CD4-positive, alpha-beta memory T cell (primary cell): ENCODE measurements around the gene POLR2E. TPM values are rescaled to one million over a fixed set of nuclear protein-coding genes. Genes with fewer than 3 reads are reported as not detected.

ENCODE experiments used
- CTCF ChIA-PET: fragments of 350-600 bp; sonication (Branson Sonifier 250); formaldehyde crosslinking; loops from one replicate; lab custom pipeline; 2021; ENCODE audit warnings: inconsistent platforms; ENCODE audit not compliant: partially characterized antibody; lab: Charles Lee
- POLR2A ChIA-PET: fragments of 350-600 bp; sonication (Branson Sonifier 250); formaldehyde crosslinking; loops from one replicate; lab custom pipeline; 2021; ENCODE audit not compliant: partially characterized antibody; lab: Charles Lee
- DNase-seq, 5 donors: peaks; one replicate each; pipeline versions ENCODE4 v3.0.0 to v3.0.0-alpha.2; 2020 to 2022; ENCODE audit warnings: mixed read lengths in 1 of 5
- H3K27ac ChIP-seq: one replicate; pipeline ENCODE4 v1.7.0; 2013; ENCODE audit warnings: low read depth, low read length
- H3K27me3 ChIP-seq: 2 replicates; pipeline ENCODE4 v1.7.0; 2013; ENCODE audit warnings: mild to moderate bottlenecking, low read length, moderate library complexity; ENCODE audit not compliant: insufficient read depth
- H3K36me3 ChIP-seq: 2 replicates; pipeline ENCODE4 v1.7.0; 2013; ENCODE audit warnings: mild to moderate bottlenecking, low read length, moderate library complexity; ENCODE audit not compliant: insufficient read depth
- H3K4me1 ChIP-seq: 2 replicates; pipeline ENCODE4 v1.7.0; 2013; ENCODE audit warnings: mild to moderate bottlenecking, low read length, moderate library complexity; ENCODE audit not compliant: insufficient read depth
- H3K4me3 ChIP-seq, 2 donors: one replicate each; pipeline ENCODE4 v1.7.0; 2013; ENCODE audit warnings: low read length in 2 of 2, mild to moderate bottlenecking in 1 of 2
- H3K9me3 ChIP-seq, 2 donors: one replicate each; pipeline ENCODE4 v1.7.0; 2013; ENCODE audit warnings: low read length in 2 of 2, control low read depth in 1 of 2; ENCODE audit not compliant: control insufficient read depth in 1 of 2
- H3K27ac Mint-ChIP-seq, 7 donors: one replicate each; pipeline ENCODE4 v1.8.0; 2020 to 2021; ENCODE audit warnings: mixed read lengths in 7 of 7, mild to moderate bottlenecking in 6 of 7, inconsistent platforms in 3 of 7, moderate library complexity in 3 of 7
- H3K27me3 Mint-ChIP-seq, 2 donors: one replicate each; pipeline ENCODE4 v1.8.0; 2020 to 2021; ENCODE audit warnings: mixed read lengths in 2 of 2
- H3K36me3 Mint-ChIP-seq, 2 donors: one replicate each; pipeline ENCODE4 v1.8.0; 2020 to 2021; ENCODE audit warnings: mixed read lengths in 2 of 2, inconsistent platforms in 1 of 2, mild to moderate bottlenecking in 1 of 2
- H3K4me1 Mint-ChIP-seq, 4 donors: one replicate each; pipeline ENCODE4 v1.8.0; 2020 to 2021; ENCODE audit warnings: mixed read lengths in 4 of 4, mild to moderate bottlenecking in 1 of 4
- H3K4me3 Mint-ChIP-seq, 8 donors: one replicate each; pipeline ENCODE4 v1.8.0; 2020 to 2021; ENCODE audit warnings: mixed read lengths in 8 of 8, mild to moderate bottlenecking in 7 of 8, moderate library complexity in 6 of 8, inconsistent platforms in 3 of 8
- H3K9me3 Mint-ChIP-seq, 8 donors: one replicate each; pipeline ENCODE4 v1.8.0; 2020 to 2021; ENCODE audit warnings: mixed read lengths in 8 of 8, mild to moderate bottlenecking in 5 of 8, inconsistent platforms in 3 of 8, moderate library complexity in 1 of 8
- intact Hi-C: fragments of 100-400 bp; cut with micrococcal nuclease; formaldehyde crosslinking; loops from one replicate; pipeline ENCODE4 v1.15.1; 2023
- polyA plus RNA-seq, 2 donors: library from polyadenylated mRNA; unstranded; fragments of 300-500 nt; fragmentation: Illumina TruSeq; gene quantifications; one replicate each; pipeline ENCODE4 v1.2.3, GENCODE V29; 2021
- total RNA-seq, 2 experiments: library from RNA; stranded (reverse); gene quantifications; one replicate each; pipeline ENCODE4 v1.2.3, GENCODE V29; 2021

Gene POLR2E
- total and polyA plus RNA-seq, 4 experiments from 2014 or later = 76.0 to 197 (median 124) TPM

- intact Hi-C loops = no loop called here
- Mint-ChIP-seq H3K9me3 (peaks cover 0 to 4% (median 0%) of the 10 kb centered on the region in 8 donors), H3K4me1 (peaks cover 10 to 16% (median 11%) of the 10 kb centered on the region in 4 donors), H3K27ac (no peak overlapping the region), H3K4me3 (no peak overlapping the region), H3K27me3 (no peaks in the 10 kb centered on the region), H3K36me3 (peaks cover 18 to 21% of the 10 kb centered on the region in 2 donors)
- ChIA-PET CTCF (no interaction called here), POLR2A (no interaction called here)
- Histone ChIP-seq H3K36me3 (no peaks in the 10 kb centered on the region), H3K4me3 (no peak overlapping the region), H3K9me3 (no peaks in the 10 kb centered on the region), H3K27ac (no peak overlapping the region), H3K4me1 (peaks cover 17% of the 10 kb centered on the region), H3K27me3 (no peaks in the 10 kb centered on the region)
- DNase-seq = no peak
Measured at GRCh38 chr19:1138121-1138520, 42.9 kb upstream of the POLR2E start.

GRCh38 chr19:1136621-1137317 lies 41.6 kb upstream of the POLR2E start:
- Histone ChIP-seq H3K27me3 (no peaks in the 10 kb centered on the region), H3K4me3 (no peak overlapping the region), H3K36me3 (no peaks in the 10 kb centered on the region), H3K9me3 (no peaks in the 10 kb centered on the region), H3K4me1 (peaks cover 26% of the 10 kb centered on the region), H3K27ac (no peak overlapping the region)
- intact Hi-C loops = no loop called here
- Mint-ChIP-seq H3K9me3 (no peaks in the 10 kb centered on the region), H3K27ac (peak overlapping the region in 4 of 7 donors; percentile 35 to 78 (median 61)), H3K27me3 (no peaks in the 10 kb centered on the region), H3K36me3 (peaks cover 11 to 12% of the 10 kb centered on the region in 2 donors), H3K4me1 (peaks cover 9 to 16% (median 11%) of the 10 kb centered on the region in 4 donors), H3K4me3 (peak overlapping the region in 1 of 8 donors; percentile 65)
- ChIA-PET POLR2A (no interaction called here), CTCF (no interaction called here)
- no peak for DNase-seq

GRCh38 chr19:1136201-1136600 lies 41.0 kb upstream of the POLR2E start:
- Histone ChIP-seq H3K36me3 (no peaks in the 10 kb centered on the region), H3K9me3 (no peaks in the 10 kb centered on the region), H3K27ac (no peak overlapping the region), H3K4me3 (no peak overlapping the region), H3K27me3 (no peaks in the 10 kb centered on the region), H3K4me1 (peaks cover 26% of the 10 kb centered on the region)
- CTCF ChIA-PET = no interaction called here
- intact Hi-C loops = no loop called here
- DNase-seq = no peak
- Mint-ChIP-seq H3K27ac (peak overlapping the region in 3 of 7 donors; percentile 52 to 94 (median 70)), H3K27me3 (no peaks in the 10 kb centered on the region), H3K36me3 (peaks cover 11% of the 10 kb centered on the region in 2 donors), H3K4me1 (peaks cover 9 to 19% (median 11%) of the 10 kb centered on the region in 4 donors), H3K4me3 (peak overlapping the region in 1 of 8 donors; percentile 65), H3K9me3 (no peaks in the 10 kb centered on the region)
- POLR2A ChIA-PET = no interaction called here

- ChIA-PET CTCF (no interaction called here), POLR2A (interaction anchor here (0.5 kb wide), 1 partner anchor 59 kb away, joined by 3 read pairs; no protein-coding TSS in a partner anchor)
- DNase-seq = no peak
- H3K4me3 ChIP-seq = no peak overlapping the region
- peaks cover 9 to 25% (median 13%) of the 10 kb centered on the region in 4 donors for H3K4me1 Mint-ChIP-seq
- no peaks in the 10 kb centered on the region for H3K36me3 ChIP-seq
- H3K27me3 Mint-ChIP-seq = no peaks in the 10 kb centered on the region
- peak overlapping the region in 2 of 7 donors; percentile 75 to 94 for H3K27ac Mint-ChIP-seq
- peaks cover 0 to 2% (median 0%) of the 10 kb centered on the region in 8 donors for H3K9me3 Mint-ChIP-seq
- H3K36me3 Mint-ChIP-seq = peaks cover 11 to 16% of the 10 kb centered on the region in 2 donors
- H3K27ac ChIP-seq = no peak overlapping the region
- no peaks in the 10 kb centered on the region for H3K9me3 ChIP-seq
- no peak overlapping the region for H3K4me3 Mint-ChIP-seq
- H3K4me1 ChIP-seq = peaks cover 33% of the 10 kb centered on the region
- no peaks in the 10 kb centered on the region for H3K27me3 ChIP-seq
- intact Hi-C loops = no loop called here
Measured at GRCh38 chr19:1135454-1135853, 40.3 kb upstream of the POLR2E start.

GRCh38 chr19:1134431-1134830 lies 39.3 kb upstream of the POLR2E start:
- POLR2A ChIA-PET = interaction anchor here (0.6 to 4.7 kb wide), 7 partner anchors 12 to 381 kb away, joined by 3 to 32 read pairs (median 5); partner anchors contain the start of genes ABCA7, ARHGAP45, CIRBP and SBNO2
- H3K36me3 Mint-ChIP-seq = peaks cover 8 to 15% of the 10 kb centered on the region in 2 donors

GRCh38 chr19:1133471-1133929 lies 38.3 kb upstream of the POLR2E start:
- POLR2A ChIA-PET = interaction anchor here (0.8 to 4.7 kb wide), 13 partner anchors 13 to 136 kb away, joined by 3 to 42 read pairs (median 4); partner anchors contain the start of genes ABCA7, ARHGAP45, CIRBP and GPX4
- CTCF ChIA-PET = interaction anchor here (0.7 to 1.2 kb wide), 6 partner anchors 20 to 325 kb away, joined by 3 to 4 read pairs (median 3); no protein-coding TSS in a partner anchor
- no peaks in the 10 kb centered on the region for H3K27me3 ChIP-seq
- peaks cover 53% of the 10 kb centered on the region for H3K4me1 ChIP-seq
- peak overlapping the region in 1 of 2 donors; percentile 89 for H3K4me3 ChIP-seq
- peak; percentile 87 to 90 (median 88) for DNase-seq
- H3K4me3 Mint-ChIP-seq = peak overlapping the region; percentile 65 to 87 (median 80)
- peaks cover 7 to 32% (median 22%) of the 10 kb centered on the region in 4 donors for H3K4me1 Mint-ChIP-seq
- no peaks in the 10 kb centered on the region for H3K36me3 ChIP-seq
- peaks cover 2 to 10% of the 10 kb centered on the region in 2 donors for H3K36me3 Mint-ChIP-seq
- peak overlapping the region; percentile 86 to 96 (median 92) for H3K27ac Mint-ChIP-seq
- intact Hi-C loops = loop anchor here (2.0 to 5.0 kb wide), 3 partner anchors 36 to 59 kb away; partner anchors contain the start of genes POLR2E and SBNO2
- peak overlapping the region; percentile 90 for H3K27ac ChIP-seq
- peaks cover 0 to 2% (median 0%) of the 10 kb centered on the region in 8 donors for H3K9me3 Mint-ChIP-seq
- H3K27me3 Mint-ChIP-seq = no peaks in the 10 kb centered on the region
- no peaks in the 10 kb centered on the region for H3K9me3 ChIP-seq

More at GRCh38 chr19:1134431-1134830, 39.3 kb upstream of the POLR2E start:
- peak overlapping the region in 5 of 7 donors; percentile 4 to 96 (median 77) for H3K27ac Mint-ChIP-seq
- H3K4me3 Mint-ChIP-seq = peak overlapping the region in 1 of 8 donors; percentile 78
- peaks cover 0 to 2% (median 0%) of the 10 kb centered on the region in 8 donors for H3K9me3 Mint-ChIP-seq
- H3K27ac ChIP-seq = peak overlapping the region; percentile 90
- H3K36me3 ChIP-seq = no peaks in the 10 kb centered on the region
- no peaks in the 10 kb centered on the region for H3K27me3 ChIP-seq
- CTCF ChIA-PET = interaction anchor here (0.7 to 1.2 kb wide), 4 partner anchors 21 to 326 kb away, joined by 3 to 4 read pairs (median 3); no protein-coding TSS in a partner anchor
- peaks cover 9 to 32% (median 20%) of the 10 kb centered on the region in 4 donors for H3K4me1 Mint-ChIP-seq
- H3K4me3 ChIP-seq = no peak overlapping the region
- no peak for DNase-seq
- peaks cover 44% of the 10 kb centered on the region for H3K4me1 ChIP-seq
- H3K27me3 Mint-ChIP-seq = no peaks in the 10 kb centered on the region
- H3K9me3 ChIP-seq = no peaks in the 10 kb centered on the region
- intact Hi-C loops = loop anchor here (5.0 kb wide), 2 partner anchors 37 to 58 kb away; partner anchors contain the start of gene POLR2E
